Cardiac fibroblast (primary cell): ENCODE data around the gene LBR.

Experiments used
- DNase-seq, 2 donors: peaks; one replicate each; pipeline versions ENCODE4 v3.0.0 to v3.0.0-alpha.2; 2010; ENCODE audit warnings: low read depth in 2 of 2
- H3K4me3 ChIP-seq, 2 donors: replicated peaks in 1 of 2; 1 replicate in 1 of 2; 2 replicates in 1 of 2; pipeline ENCODE4 v1.5.1; 2011; ENCODE audit warnings: low read depth in 2 of 2, low read length in 2 of 2, mild to moderate bottlenecking in 2 of 2, moderate library complexity in 1 of 2
- CTCF ChIP-seq: IDR thresholded peaks from one replicate; pipeline ENCODE4 v1.5.1; 2011; ENCODE audit warnings: low read depth, mild to moderate bottlenecking, low read length, inconsistent platforms

Gene LBR

GRCh38 chr1:225415307-225415706 lies 12.5 kb downstream of the LBR start:
- no peak overlapping the region for H3K4me3 ChIP-seq
- no peak for TF ChIP-seq CTCF
- no peak for DNase-seq

GRCh38 chr1:225413708-225414375 lies 14.0 kb downstream of the LBR start:
- no peak for DNase-seq

GRCh38 chr1:225412803-225413351 lies 15.0 kb downstream of the LBR start:
- no peak overlapping the region for H3K4me3 ChIP-seq
- no peak for DNase-seq
- no peak for TF ChIP-seq CTCF

More at GRCh38 chr1:225413708-225414375, 14.0 kb downstream of the LBR start:
- no peak overlapping the region for H3K4me3 ChIP-seq
- no peak for TF ChIP-seq CTCF

- no peak overlapping the region for H3K4me3 ChIP-seq
- no peak for TF ChIP-seq CTCF
- no peak for DNase-seq
These were observed 15.5 kb downstream of the LBR start for GRCh38 chr1:225412321-225412720.

- DNase-seq, result no peak
- no peak overlapping the region for H3K4me3 ChIP-seq
- TF ChIP-seq CTCF, result no peak
These were observed 17.8 kb downstream of the LBR start for GRCh38 chr1:225410036-225410435.

GRCh38 chr1:225409051-225409450 lies 18.8 kb downstream of the LBR start:
- no peak for TF ChIP-seq CTCF
- no peak overlapping the region for H3K4me3 ChIP-seq
- DNase-seq, result no peak
